ENCODE results near the gene SRGAP2B.
"Not testable (repeated sequence)": the region's sequence is repeated elsewhere in the genome, so short reads cannot be mapped to it uniquely, and the experiment has no call there.

- not testable (repeated sequence) for TF ChIP-seq CTCF (IDR thresholded peaks at IDR 0.05; ENCODE audit: control extremely low read depth in 1 of 3, insufficient read depth in 1 of 3, low read depth in 1 of 3, low read length in 3 of 3); RAD21 (IDR thresholded peaks at IDR 0.05 in 1 of 2, conservative IDR thresholded peaks at IDR 0.05 in 1 of 2; ENCODE audit: low read depth in 2 of 2, low read length in 2 of 2); ATF3 (IDR thresholded peaks at IDR 0.05; ENCODE audit: insufficient read depth, low read depth, low read length); RFX5 (IDR thresholded peaks at IDR 0.05; ENCODE audit: borderline replicate concordance, low read depth, low read length); RBBP5 (IDR thresholded peaks at IDR 0.05; ENCODE audit: borderline replicate concordance, low read depth, low read length); CHD2 (IDR thresholded peaks at IDR 0.05; ENCODE audit: low read length); TEAD4 (IDR thresholded peaks at IDR 0.05; ENCODE audit: low read depth, low read length); POLR2AphosphoS5 (IDR thresholded peaks at IDR 0.05; ENCODE audit: low read depth, low read length); SRF (IDR thresholded peaks at IDR 0.05; ENCODE audit: low read depth, low read length); SP1 (IDR thresholded peaks at IDR 0.05; ENCODE audit: low read depth, low read length); EGR1 (IDR thresholded peaks at IDR 0.05; ENCODE audit: borderline replicate concordance, low read depth, low read length); EP300 (IDR thresholded peaks at IDR 0.05; ENCODE audit: borderline replicate concordance in 1 of 2, low read depth in 2 of 2, low read length in 2 of 2)
- TF ChIP-seq, protein P1, sequence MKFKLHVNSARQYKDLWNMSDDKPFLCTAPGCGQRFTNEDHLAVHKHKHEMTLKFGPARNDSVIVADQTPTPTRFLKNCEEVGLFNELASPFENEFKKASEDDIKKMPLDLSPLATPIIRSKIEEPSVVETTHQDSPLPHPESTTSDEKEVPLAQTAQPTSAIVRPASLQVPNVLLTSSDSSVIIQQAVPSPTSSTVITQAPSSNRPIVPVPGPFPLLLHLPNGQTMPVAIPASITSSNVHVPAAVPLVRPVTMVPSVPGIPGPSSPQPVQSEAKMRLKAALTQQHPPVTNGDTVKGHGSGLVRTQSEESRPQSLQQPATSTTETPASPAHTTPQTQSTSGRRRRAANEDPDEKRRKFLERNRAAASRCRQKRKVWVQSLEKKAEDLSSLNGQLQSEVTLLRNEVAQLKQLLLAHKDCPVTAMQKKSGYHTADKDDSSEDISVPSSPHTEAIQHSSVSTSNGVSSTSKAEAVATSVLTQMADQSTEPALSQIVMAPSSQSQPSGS (IDR thresholded peaks at IDR 0.05; ENCODE audit: low read length), result not testable (repeated sequence)
- TF ChIP-seq, protein P2, sequence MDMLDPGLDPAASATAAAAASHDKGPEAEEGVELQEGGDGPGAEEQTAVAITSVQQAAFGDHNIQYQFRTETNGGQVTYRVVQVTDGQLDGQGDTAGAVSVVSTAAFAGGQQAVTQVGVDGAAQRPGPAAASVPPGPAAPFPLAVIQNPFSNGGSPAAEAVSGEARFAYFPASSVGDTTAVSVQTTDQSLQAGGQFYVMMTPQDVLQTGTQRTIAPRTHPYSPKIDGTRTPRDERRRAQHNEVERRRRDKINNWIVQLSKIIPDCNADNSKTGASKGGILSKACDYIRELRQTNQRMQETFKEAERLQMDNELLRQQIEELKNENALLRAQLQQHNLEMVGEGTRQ (IDR thresholded peaks at IDR 0.05; ENCODE audit: low read length), result not testable (repeated sequence)
These were observed 6.6 kb upstream of the SRGAP2B start for GRCh38 chr1:145101725-145102124.
